Stimulated activated CD8-positive, alpha-beta memory T cell treated with anti-CD3 and anti-CD28 coated beads, Interleukin-7, amount 100 ng/mL, for 48 hours (primary cell): ENCODE data around the gene ABCG8.

Experiments used
- DNase-seq, 2 donors: peaks; one replicate each; pipeline ENCODE4 v3.0.0-alpha.2; 2020; ENCODE audit warnings: low read depth in 1 of 2; ENCODE audit errors: extremely low read depth in 1 of 2

ABCG8 gene

DNA sequence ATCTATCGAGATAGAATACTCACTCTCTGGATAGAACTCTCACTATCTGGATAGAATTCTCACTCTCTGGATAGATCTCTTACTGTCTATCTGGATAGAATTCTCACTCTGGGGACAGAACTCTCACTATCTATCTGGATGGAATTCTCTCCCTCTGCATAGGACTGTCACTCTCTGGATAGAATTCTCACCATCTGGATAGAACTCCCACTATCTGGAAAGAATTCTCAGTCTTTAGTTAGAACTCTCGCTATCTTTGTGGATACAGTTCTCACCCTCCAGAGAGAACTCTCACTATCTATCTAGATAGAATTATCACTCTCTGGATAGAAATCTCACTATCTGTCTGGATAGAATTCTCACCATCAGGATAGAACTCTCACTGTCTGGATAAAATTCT lies 16.5 kb downstream of the ABCG8 start:
- no peak for DNase-seq

DNA sequence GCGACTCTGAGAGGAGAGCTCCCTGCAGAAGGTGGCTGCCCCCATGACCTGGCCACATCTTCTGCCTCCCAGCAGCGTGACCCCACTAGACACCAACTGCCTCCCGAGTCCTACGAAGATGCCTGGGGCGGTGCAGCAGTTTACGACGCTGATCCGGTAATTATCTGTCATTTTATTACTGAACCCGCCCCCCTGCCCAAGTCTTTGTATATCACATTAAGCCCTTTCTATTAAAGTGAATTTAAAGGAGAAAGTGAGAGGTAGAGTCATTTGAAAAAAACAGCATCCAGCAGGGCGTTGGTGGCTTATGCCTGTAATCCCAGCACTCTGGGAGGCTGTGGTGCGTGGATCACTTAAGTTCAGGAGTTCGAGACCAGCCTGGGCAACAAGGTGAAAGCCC lies 33.4 kb downstream of the ABCG8 start:
- no peak for DNase-seq

- DNase-seq: no peak
Observed at GRCh38 chr2:43874776-43875451, 36.1 kb downstream of the ABCG8 start.

GRCh38 chr2:43877782-43878464 lies 39.2 kb downstream of the ABCG8 start:
- peak; percentile 27 to 55 for DNase-seq

GRCh38 chr2:43879261-43879660 lies 40.5 kb downstream of the ABCG8 start:
- no peak for DNase-seq

- no peak for DNase-seq
Observed at GRCh38 chr2:43880471-43880870, 41.7 kb downstream of the ABCG8 start.

DNA sequence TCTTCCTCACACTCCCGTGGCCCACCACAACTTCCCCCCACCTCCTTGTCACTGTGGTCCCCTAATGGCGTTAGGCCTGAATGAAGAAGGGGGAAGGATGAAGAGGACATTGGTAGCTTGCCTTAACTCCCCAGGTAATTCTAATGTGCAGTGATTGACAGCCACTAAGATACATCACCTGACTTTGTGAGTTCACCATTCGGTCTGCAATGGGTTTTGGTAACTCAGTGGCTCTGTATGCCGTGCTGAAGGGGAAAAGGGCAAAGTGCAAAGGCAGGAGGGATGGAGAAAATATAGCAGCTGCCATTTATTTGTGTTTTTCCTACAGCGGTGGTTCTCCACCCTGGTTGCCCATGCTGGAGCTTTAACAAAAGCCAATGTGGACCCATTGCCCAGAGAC lies 42.2 kb downstream of the ABCG8 start:
- DNase-seq: no peak

- no peak for DNase-seq
Observed at GRCh38 chr2:43882312-43882711, 43.5 kb downstream of the ABCG8 start.

- no peak for DNase-seq
Observed at GRCh38 chr2:43884689-43885088, 45.9 kb downstream of the ABCG8 start.

GRCh38 chr2:43885132-43885632 lies 46.4 kb downstream of the ABCG8 start:
- DNase-seq: no peak

DNA sequence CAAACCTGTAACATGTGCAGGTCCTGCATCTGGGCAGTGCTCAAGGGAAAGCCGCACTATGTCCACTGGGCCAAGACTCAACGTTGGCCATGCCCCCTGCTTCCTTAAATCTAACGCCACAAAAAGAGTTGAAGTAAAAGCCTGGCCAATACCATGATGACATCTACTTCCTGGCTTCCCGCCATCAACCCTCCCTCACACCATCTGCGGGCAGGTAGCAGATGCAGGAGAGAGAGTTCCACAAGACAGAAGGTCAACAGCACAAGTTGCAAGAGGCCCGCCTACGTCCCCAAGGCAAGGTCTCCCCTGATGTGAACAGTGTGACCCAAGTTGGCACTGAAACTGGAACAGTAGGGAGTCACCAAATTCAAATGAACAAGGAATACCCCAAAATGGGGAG lies 48.4 kb downstream of the ABCG8 start:
- no peak for DNase-seq

DNA sequence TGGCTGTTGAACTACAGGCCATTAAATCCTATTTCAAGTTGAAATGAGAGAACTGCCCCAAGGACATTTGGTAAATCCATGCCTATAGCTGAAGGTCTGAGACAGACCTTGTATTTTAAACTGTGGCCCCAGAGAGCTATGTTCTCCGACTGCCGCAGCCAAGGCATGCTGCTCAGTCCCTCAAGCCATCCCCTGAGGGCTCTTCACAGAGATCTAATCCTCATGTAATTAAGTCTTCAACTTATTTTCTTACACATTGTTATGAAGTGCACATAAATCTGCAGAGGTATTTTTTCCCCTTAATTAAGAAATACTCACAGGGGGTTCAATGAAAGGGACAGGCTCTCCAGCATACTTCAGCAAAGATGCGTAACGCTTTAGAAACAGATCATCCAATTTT lies 50.6 kb downstream of the ABCG8 start:
- no peak for DNase-seq

GRCh38 chr2:43890855-43891254 lies 52.1 kb downstream of the ABCG8 start:
- DNase-seq: no peak

DNA sequence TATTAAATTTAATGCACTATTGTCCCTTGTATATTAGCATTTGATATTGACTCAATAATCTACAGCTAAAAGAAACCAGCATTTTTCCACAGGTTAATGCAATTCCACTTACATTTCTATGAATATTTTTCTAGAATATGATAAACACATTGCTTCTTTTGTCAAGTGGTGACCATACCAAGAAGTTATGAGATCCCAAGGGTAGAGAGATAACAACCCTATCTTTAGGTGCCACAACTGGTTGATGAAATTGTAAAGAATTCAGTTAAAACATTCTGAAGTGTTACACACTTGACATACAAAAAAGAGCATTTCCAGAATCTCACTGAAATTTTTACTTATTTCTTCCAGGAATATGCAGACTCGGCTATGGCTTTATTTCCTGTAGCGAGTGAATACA lies 56.0 kb downstream of the ABCG8 start:
- DNase-seq: no peak

DNA sequence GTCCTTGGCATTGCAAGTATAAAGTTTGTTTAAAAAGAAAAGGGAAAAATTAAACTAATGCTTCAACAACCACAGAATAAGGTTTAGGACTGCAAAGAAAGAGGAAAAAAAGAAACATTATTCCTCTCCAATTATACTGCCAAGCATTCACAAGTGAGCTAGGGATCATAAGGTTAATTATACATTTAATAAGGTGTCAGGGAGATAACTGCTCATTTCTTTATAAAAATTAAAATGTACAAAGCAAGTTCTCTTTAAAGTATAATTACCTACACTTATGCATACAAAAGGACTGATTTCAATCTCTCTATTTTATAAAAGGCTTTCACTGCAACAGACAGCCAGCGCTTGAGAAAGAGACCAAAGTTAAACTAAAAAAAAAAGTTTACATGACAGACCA lies 58.1 kb downstream of the ABCG8 start:
- no peak for DNase-seq

- no peak for DNase-seq
Observed at GRCh38 chr2:43897492-43897891, 58.7 kb downstream of the ABCG8 start.

DNA sequence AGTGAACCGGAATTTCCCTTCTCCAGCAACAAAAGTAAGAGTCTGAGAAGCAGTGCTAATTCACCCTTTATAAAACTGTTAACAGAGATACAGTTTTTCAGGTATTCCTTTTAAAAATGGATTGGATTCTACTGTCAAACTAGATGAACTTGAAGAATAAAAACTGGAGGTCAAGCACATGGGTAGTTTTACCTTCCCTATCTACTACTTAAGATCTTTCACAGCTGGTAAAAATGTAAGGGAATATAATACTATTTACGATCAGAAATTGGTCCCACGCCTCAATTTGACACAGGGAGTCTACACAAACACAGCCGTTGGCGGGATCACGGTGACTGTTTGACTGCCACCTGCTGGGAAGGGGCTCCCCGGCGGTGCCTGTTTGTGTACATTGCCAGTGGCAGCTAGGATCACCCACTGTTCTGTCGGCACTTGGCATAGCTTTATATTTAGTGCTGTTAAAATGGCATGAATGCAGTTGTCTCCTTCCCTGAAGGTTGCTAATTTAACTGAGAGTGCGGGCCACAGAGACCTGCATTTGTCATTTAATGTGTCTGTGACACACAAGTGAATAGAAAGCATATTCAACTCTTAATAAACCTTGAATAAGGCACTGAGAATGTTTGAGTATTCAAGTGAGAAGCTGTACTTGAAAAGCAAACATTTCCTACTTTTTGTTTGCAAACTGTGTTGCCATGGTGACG lies 59.5 kb downstream of the ABCG8 start:
- no peak for DNase-seq

GRCh38 chr2:43898838-43899346 lies 60.1 kb downstream of the ABCG8 start:
- no peak for DNase-seq

DNA sequence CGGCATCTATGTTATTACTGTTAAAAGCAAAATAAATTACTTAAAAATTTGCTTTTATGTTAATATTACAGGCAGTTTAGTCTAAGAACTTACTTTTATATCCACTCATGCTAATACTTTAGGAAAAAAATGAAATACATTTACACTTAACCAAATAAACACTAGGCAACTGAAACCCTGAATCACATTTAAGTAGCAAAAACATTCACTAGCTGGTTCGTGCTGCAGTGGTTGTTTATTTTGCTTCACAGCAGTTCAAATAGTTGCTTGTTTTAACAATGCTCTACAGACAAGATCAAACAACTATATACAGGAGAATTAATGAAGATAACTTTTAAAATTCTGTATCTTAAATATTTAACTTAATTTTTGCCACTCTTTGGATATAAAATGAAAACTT lies 60.8 kb downstream of the ABCG8 start:
- DNase-seq: no peak

DNA sequence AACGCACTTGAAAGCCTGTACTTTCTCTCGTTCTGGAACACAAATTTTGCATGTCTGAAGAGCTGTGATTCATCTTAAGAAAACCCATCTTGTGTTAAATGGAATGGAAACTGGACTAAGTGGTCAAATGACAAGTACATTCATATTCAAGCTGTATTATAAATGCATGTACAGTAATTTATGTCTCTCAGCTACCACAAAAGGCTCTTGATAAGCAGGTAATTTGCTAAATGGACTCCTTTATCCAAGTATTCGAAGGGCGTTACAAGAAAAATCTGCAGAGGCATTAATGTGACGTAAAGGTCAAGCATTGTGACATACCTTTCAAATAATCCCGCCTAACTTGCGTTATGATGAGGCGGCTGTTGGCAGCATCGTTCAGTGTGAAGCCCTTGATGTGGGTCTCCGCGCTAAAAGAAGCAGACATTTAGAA lies 66.6 kb downstream of the ABCG8 start:
- no peak for DNase-seq

- no peak for DNase-seq
Observed at GRCh38 chr2:43905871-43906270, 67.1 kb downstream of the ABCG8 start.
